NK-92 (cell line): ENCODE data around the gene SPDYA.
"Not testable (repeated sequence)": the region's sequence is repeated elsewhere in the genome, so short reads cannot be mapped to it uniquely, and the experiment has no call there.

Experiments
- DNase-seq: peaks from one replicate; lab custom pipeline; 2025; ENCODE audit not compliant: unreplicated experiment; lab: John Stamatoyannopoulos, UW

SPDYA gene

DNA sequence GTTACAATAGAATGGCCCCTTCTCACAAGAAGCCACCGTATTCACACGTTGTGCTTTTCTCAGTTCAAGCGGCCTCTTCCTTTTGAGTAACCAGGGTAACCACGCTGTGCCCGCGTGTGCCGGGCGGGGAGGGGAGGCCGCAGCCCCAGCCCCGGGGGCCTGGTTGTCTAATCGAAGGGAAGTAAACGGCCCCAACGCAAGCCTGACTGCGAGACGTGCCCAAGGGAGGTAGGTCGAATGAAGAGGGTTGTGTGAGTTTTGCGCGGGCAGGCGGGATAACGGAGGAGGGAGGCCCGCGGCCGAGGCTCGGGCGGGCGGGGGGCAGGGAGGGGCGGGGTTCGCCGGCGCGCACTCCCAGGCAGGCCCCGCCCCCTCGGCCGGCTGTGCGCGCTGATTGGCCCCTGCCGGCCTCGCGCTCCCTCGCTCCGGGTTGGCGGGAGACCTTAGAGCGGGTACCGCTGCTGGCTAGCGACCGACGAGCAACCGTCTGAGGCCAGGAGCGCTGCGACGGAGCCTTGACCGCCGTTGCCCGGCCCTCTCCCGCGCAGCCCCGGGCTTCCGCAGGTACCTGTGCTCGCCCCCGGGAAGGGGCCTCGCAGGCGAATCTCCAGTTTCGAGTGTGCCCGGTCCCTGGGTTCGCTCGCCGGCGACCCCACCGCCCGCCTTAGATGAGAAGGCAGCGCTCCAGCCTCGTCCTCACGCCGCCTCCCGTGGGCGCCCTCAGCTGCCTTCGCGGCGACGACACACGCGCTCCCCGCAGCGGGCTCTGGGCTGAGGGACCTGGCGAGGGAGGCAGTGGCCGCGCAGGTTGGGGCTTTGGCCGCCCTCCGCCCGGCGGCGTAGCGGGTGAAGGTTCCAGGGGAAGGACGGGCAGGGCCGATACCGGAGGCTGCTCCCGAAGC lies at the start of gene SPDYA:
Gene SPDYA (plus strand): TSS at position 451 of the 902 bp plus-strand sequence. CDS start 5,181 bp downstream, outside the sequence.
- peak; percentile 2 for DNase-seq

DNA sequence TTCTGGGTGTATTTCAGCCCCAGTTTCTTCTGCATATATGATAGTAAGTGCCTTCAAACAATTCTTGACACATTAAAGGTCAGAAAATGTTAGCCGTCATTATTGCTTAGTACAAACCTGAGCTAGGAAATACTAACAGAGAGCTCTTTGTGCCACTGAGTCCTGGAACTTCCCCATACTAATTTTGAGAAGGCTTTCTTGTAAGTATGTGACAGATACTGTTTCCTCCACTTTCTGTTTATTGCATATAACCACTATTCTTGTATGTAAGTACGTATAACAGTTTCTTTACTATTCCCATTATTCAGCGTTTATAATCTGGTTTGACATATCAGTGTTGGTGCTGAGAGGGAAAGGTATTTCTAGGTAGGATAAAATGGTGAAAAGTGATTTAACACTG lies 49.2 kb upstream of the SPDYA start:
- DNase-seq = no peak

GRCh38 chr2:28764909-28765711 lies 45.5 kb upstream of the SPDYA start:
- DNase-seq = no peak

GRCh38 chr2:28766070-28766469 lies 44.6 kb upstream of the SPDYA start:
- DNase-seq = no peak

DNA sequence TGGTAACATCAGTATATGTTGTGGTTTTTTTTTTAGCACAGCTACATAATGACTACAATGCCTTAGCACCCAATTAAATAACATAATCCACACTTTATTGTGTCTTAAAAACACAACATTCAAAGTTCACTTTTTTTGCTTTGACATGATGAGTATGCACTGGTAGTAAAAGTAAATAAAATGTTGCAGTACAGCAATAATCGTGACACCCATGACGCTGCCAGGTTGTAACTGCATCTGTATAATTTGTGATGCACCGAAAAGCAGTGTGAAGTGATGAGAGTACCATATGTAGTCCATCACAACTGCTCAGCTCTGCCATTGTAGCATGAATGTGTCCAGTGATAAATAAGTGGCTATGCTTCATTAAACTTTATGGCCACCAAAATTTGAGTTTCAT lies 43.3 kb upstream of the SPDYA start:
- no peak for DNase-seq

GRCh38 chr2:28768422-28768821 lies 42.2 kb upstream of the SPDYA start:
- no peak for DNase-seq

GRCh38 chr2:28768952-28769351 lies 41.7 kb upstream of the SPDYA start:
- no peak for DNase-seq

DNA sequence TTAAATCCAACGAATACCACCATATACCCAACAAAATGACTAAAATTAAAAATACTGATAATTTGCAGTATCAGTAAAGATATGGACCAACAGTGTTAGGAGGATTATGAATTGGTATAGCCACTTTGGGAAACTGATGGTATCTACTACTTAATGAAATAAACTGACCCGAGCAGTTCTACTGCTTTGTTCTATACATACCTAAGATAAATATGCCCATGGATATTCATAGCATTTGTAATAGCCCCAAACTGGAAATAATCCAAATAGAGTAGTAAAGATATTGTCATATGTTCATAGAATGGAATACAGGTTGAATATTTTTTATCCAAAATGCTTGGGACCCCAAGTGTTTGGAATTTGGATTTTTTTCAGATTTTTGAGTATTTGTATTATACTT lies 38.3 kb upstream of the SPDYA start:
- DNase-seq = no peak

DNA sequence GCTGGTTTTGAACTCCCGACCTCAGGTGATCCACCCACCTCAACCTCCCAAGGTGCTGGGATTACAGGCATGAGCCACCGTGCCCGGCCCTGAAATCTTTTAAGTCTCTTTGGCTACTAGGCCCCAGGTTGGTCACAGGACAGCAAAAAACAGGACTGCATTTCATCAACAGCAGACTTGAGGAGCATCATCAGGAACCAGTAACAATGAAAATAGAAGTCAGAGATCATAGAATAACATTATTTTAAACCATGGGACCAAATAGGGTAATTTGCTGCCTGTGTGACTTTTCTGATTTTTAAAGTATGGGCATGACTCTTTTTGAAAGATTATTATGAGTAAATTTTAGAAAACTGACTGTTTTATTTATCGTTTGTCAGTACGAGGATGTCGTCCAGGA lies 34.2 kb upstream of the SPDYA start:
- no peak for DNase-seq

- DNase-seq = no peak
These were observed 32.2 kb upstream of the SPDYA start for GRCh38 chr2:28778392-28778791.

DNA sequence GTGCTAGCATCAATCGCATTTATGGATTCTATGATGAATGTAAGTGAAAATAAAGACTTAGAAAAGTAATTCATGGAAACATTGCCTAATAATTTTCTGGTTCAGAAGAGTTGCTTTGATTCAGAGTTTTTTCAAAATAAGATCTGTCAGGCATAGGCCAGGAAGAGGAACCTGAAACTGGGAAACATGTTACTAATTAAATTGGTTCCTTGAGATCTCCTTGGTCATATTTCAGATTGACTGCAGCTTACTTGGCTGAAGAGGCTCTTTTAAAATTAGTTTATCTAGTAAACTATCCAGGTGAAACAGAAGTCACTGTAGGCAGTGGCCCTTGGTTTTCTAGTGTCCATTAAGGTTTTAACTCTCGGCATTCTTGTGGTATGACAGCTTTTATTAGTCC lies 31.6 kb upstream of the SPDYA start:
- DNase-seq = no peak

GRCh38 chr2:28780496-28780895 lies 30.1 kb upstream of the SPDYA start:
- no peak for DNase-seq

DNA sequence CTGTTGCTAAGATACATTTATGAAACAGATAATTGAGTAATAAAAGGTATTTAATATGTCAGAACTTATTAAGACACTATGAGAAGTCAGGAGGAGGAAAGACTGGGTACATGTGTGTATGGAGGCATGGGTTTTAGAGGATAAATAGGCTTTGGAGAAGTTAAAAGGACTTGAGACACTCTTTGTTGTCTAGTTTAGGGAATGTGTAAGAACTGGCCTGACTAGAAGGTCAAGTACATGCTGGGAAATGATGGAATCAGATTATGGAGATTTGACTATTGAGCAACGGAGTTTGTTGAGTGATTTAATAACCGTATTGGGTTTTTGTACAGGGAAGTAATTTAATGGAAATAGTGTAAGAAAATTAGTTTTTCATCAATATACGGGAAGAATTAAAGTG lies 28.2 kb upstream of the SPDYA start:
- no peak for DNase-seq

DNA sequence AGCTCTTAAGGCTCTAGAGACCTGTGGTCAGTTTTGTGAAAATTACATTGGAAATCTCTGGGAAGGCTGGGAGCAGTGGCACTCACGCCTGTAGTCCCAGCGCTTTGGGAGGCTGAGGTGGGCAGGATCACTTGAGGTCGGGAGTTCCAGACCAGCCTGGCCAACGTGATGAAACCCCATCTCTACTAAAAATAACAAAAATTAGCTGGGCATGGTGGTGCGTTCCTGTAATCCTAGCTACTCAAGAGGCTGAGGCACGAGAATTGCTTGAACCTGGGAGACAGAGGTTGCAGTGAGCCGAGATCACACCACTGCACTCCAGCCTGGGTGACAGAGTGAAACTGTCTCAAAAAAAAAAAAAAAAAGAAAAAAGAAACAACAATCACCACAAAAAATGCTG lies 26.1 kb upstream of the SPDYA start:
- DNase-seq = not testable (repeated sequence)

GRCh38 chr2:28796620-28797019 lies 14.0 kb upstream of the SPDYA start:
- DNase-seq = no peak

GRCh38 chr2:28801726-28802125 lies 8.9 kb upstream of the SPDYA start:
- no peak for DNase-seq

GRCh38 chr2:28802975-28803429 lies 7.6 kb upstream of the SPDYA start:
- DNase-seq = no peak

GRCh38 chr2:28809927-28810326 lies 707 bp upstream of the SPDYA start:
- no peak for DNase-seq

- no peak for DNase-seq
These were observed 7.4 kb downstream of the SPDYA start for GRCh38 chr2:28818053-28818452.

DNA sequence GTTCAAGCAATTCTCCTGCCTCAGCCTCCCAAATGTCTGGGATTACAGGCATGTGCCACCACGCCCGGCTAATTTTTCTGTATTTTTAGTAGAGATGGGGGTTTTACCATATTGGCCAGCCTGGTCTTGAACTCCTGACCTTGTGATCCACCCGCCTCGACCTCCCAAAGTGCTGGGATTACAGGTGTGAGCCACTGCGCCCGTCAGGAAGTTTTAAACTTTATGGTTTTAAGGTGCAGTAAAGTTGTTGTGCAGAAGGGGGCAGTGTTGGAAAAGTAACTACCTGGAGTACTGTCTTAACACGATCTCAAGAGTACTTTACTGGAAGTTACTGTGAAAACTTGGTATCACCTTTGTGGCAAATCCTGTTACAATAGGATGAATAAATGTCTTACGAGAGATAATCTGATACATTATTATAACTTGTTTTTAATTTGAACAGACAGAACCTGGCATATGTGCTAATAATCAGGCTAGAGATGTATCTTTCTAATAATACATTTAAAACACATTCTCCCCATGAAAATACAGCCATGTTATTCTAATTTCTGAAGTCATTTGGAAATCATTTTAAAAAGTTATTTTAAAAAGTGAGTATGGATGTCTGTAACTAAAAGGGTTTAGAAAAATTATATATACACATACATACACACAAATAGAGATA lies 10.8 kb downstream of the SPDYA start:
- DNase-seq = peak; percentile 1

DNA sequence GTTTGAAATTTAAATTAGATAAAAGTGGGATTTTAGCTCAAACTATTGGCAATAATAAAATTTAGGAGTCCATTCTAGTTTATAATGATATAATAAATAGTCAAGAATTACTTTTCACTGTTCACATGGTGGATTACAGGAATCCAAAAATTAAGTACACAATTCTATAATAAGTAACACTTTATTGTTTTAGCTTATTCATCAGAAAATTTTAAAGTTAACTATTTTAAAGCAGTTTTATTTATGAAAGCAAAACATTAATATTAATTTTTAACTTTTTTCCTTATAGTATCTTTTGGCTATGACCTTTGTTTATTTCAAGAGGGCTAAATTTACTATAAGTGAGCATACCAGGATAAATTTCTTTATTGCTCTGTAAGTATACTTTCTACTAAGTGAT lies 11.4 kb downstream of the SPDYA start:
- no peak for DNase-seq
